Karpas-422 (cell line): Measurements from ENCODE around the gene MED26. TPM values are rescaled to one million over a fixed set of nuclear protein-coding genes. Genes with fewer than 3 reads are reported as not detected.

Experiments used
- DNase-seq: peaks from one replicate; pipeline ENCODE4 v3.0.0-alpha.2; 2015
- H2AFZ ChIP-seq: fragments of 200-600 bp; sonication (generic); 2 replicates; pipeline ENCODE4 v1.6.1; 2014; ENCODE audit warnings: antibody characterized with exemption, low read length, mixed read lengths
- H3K27ac ChIP-seq: fragments of 200-600 bp; sonication (generic); 2 replicates; pipeline ENCODE4 v1.5.1; 2014; ENCODE audit warnings: mild to moderate bottlenecking, low read length, moderate library complexity
- H3K27me3 ChIP-seq: fragments of 200-600 bp; sonication (generic); 2 replicates; pipeline ENCODE4 v1.6.1; 2014; ENCODE audit warnings: low read length, mixed read lengths
- H3K36me3 ChIP-seq: fragments of 200-600 bp; sonication (generic); 2 replicates; pipeline ENCODE4 v1.6.1; 2014; ENCODE audit warnings: low read length, mixed read lengths; ENCODE audit not compliant: insufficient read depth
- H3K4me1 ChIP-seq: fragments of 200-600 bp; sonication (generic); 2 replicates; pipeline ENCODE4 v1.6.1; 2014; ENCODE audit warnings: mild to moderate bottlenecking, low read length, mixed read lengths
- H3K4me2 ChIP-seq: fragments of 200-600 bp; sonication (generic); 2 replicates; pipeline ENCODE4 v1.6.1; 2014; ENCODE audit warnings: low read length, low read depth, mild to moderate bottlenecking; ENCODE audit not compliant: poor library complexity, severe bottlenecking
- H3K4me3 ChIP-seq: fragments of 200-600 bp; sonication (generic); 2 replicates; pipeline ENCODE4 v1.5.1; 2014; ENCODE audit warnings: mild to moderate bottlenecking, antibody characterized with exemption, low read length, mixed read lengths
- H3K79me2 ChIP-seq: fragments of 200-600 bp; sonication (generic); 2 replicates; pipeline ENCODE4 v1.6.1; 2014; ENCODE audit warnings: mild to moderate bottlenecking, low read length, mixed read lengths
- H3K9ac ChIP-seq: fragments of 200-600 bp; sonication (generic); 2 replicates; pipeline ENCODE4 v1.6.0; 2014; ENCODE audit warnings: low read length
- H3K9me2 ChIP-seq: fragments of 200-600 bp; sonication (generic), shearing (Covaris generic); replicated peaks from 2 replicates; pipeline ENCODE4 v1.6.0; 2014; ENCODE audit warnings: mild to moderate bottlenecking, low read length, moderate library complexity; ENCODE audit not compliant: insufficient read depth
- H3K9me3 ChIP-seq: fragments of 300-700, 200-600 bp; sonication (generic); 2 replicates; pipeline ENCODE4 v1.6.1; 2014; ENCODE audit warnings: low read length, mixed read lengths
- H4K20me1 ChIP-seq: fragments of 200-600 bp; sonication (generic); 2 replicates; pipeline ENCODE4 v1.6.1; 2014; ENCODE audit warnings: mild to moderate bottlenecking, antibody characterized with exemption, low read length, low read depth; ENCODE audit not compliant: insufficient read depth
- small RNA-seq: library from RNA; depleted of rRNA; stranded (forward); fragments of <200 nt; gene quantifications from one replicate; pipeline ENCODE3, GENCODE V24; 2014
- total RNA-seq: library from RNA; depleted of rRNA; stranded (reverse); fragments of >200 nt; shearing (Covaris generic); gene quantifications from 2 replicates; pipeline ENCODE4 v1.2.3, GENCODE V29; 2014; ENCODE audit warnings: low replicate concordance; rRNA removed

Gene MED26
- total RNA-seq, 1 experiment from 2014 or later = 15.0 TPM

- H3K4me3 ChIP-seq = no peak overlapping the region
- no peak overlapping the region for H3K27ac ChIP-seq
- no peak overlapping the region for H3K4me2 ChIP-seq
- H3K9ac ChIP-seq = no peak overlapping the region
- H3K4me1 ChIP-seq = no peaks in the 10 kb centered on the region
- no peaks in the 10 kb centered on the region for H3K27me3 ChIP-seq
- peaks cover 8% of the 10 kb centered on the region; the same call in 1 of the 2 replicates for H3K79me2 ChIP-seq
- no peak overlapping the region for H2AFZ ChIP-seq
- peak; percentile 75 for DNase-seq
- no peaks in the 10 kb centered on the region for H3K9me3 ChIP-seq
- H4K20me1 ChIP-seq = peaks cover 22% of the 10 kb centered on the region; the same call in 1 of the 2 replicates
- peaks cover 34% of the 10 kb centered on the region for H3K36me3 ChIP-seq
- H3K9me2 ChIP-seq = no peaks in the 10 kb centered on the region
Observed at GRCh38 chr19:16527971-16528521, 100.0 kb downstream of the MED26 start.

- no peak overlapping the region for H2AFZ ChIP-seq
- H3K4me1 ChIP-seq = no peaks in the 10 kb centered on the region
- no peaks in the 10 kb centered on the region for H3K27me3 ChIP-seq
- no peak overlapping the region for H3K9ac ChIP-seq
- no peak for DNase-seq
- no peak overlapping the region for H3K4me3 ChIP-seq
- H4K20me1 ChIP-seq = peaks cover 27% of the 10 kb centered on the region
- H3K79me2 ChIP-seq = peaks cover 8% of the 10 kb centered on the region; the same call in 1 of the 2 replicates
- no peak overlapping the region for H3K4me2 ChIP-seq
- H3K9me2 ChIP-seq = no peaks in the 10 kb centered on the region
- no peaks in the 10 kb centered on the region for H3K9me3 ChIP-seq
- peaks cover 39% of the 10 kb centered on the region for H3K36me3 ChIP-seq
- H3K27ac ChIP-seq = no peak overlapping the region
Observed at GRCh38 chr19:16527334-16527935, 100.6 kb downstream of the MED26 start.

GRCh38 chr19:16525751-16526481 is 102.1 kb downstream of the MED26 start:
- no peaks in the 10 kb centered on the region for H3K9me2 ChIP-seq
- H3K27me3 ChIP-seq = no peaks in the 10 kb centered on the region
- H3K4me2 ChIP-seq = no peak overlapping the region
- DNase-seq = no peak
- H3K79me2 ChIP-seq = peaks cover 8% of the 10 kb centered on the region; the same call in 1 of the 2 replicates
- H2AFZ ChIP-seq = no peak overlapping the region
- H3K4me3 ChIP-seq = no peak overlapping the region
- H3K27ac ChIP-seq = no peak overlapping the region
- peaks cover 43% of the 10 kb centered on the region for H3K36me3 ChIP-seq
- no peak overlapping the region for H3K9ac ChIP-seq
- no peaks in the 10 kb centered on the region for H3K9me3 ChIP-seq
- peaks cover 25% of the 10 kb centered on the region for H4K20me1 ChIP-seq
- H3K4me1 ChIP-seq = no peaks in the 10 kb centered on the region

GRCh38 chr19:16524991-16525734 is 102.8 kb downstream of the MED26 start:
- no peak for DNase-seq
- Histone ChIP-seq H3K9ac (no peak overlapping the region), H2AFZ (no peak overlapping the region), H3K4me1 (no peaks in the 10 kb centered on the region), H3K9me3 (no peaks in the 10 kb centered on the region), H3K79me2 (peaks cover 8% of the 10 kb centered on the region; the same call in 1 of the 2 replicates), H3K36me3 (peaks cover 43% of the 10 kb centered on the region), H4K20me1 (peaks cover 31% of the 10 kb centered on the region), H3K27ac (no peak overlapping the region), H3K4me2 (no peak overlapping the region), H3K9me2 (no peaks in the 10 kb centered on the region), H3K4me3 (no peak overlapping the region), H3K27me3 (no peaks in the 10 kb centered on the region)

Small RNA genes lying within 50 kb of the gene (small RNA-seq; reads per million reads assigned to genes)
- not detected for gene RN7SL146P

Other genes starting within 250 kb of the MED26 start
- 35.9 and 65.5 TPM in 2 replicates for gene EPS15L1, start 156.2 kb downstream of the MED26 start, total RNA-seq
- gene CALR3, start 132.0 kb downstream of the MED26 start, total RNA-seq = 0.71 TPM in 1 of 2 replicates, not detected in the other
- 4.7 and 15.1 TPM in 2 replicates for gene C19orf44, start 131.8 kb downstream of the MED26 start, total RNA-seq
- gene CHERP, start 85.8 kb downstream of the MED26 start, total RNA-seq = 5.9 and 14.9 TPM in 2 replicates
- gene SLC35E1, start 55.8 kb downstream of the MED26 start, total RNA-seq = 33.5 and 39.4 TPM in 2 replicates
- 59.8 and 62.0 TPM in 2 replicates for gene SMIM7, start 31.9 kb upstream of the MED26 start, total RNA-seq
- gene TMEM38A, start 32.9 kb upstream of the MED26 start, total RNA-seq = 12.9 and 21.2 TPM in 2 replicates
- not detected in 2 replicates for gene NWD1, start 91.6 kb upstream of the MED26 start, total RNA-seq
- gene SIN3B, start 201.2 kb upstream of the MED26 start, total RNA-seq = 19.4 and 29.2 TPM in 2 replicates